SK-N-SH (cell line): ENCODE results near the gene TCAF1. TPM values are rescaled to one million over a fixed set of nuclear protein-coding genes. Genes with fewer than 3 reads are reported as not detected.

ENCODE experiments used
- CTCF ChIA-PET: fragments of 300-600, 350-600 bp; formaldehyde crosslinking; extraction: SDS; loops from one replicate; lab custom pipeline; 2021; lab: Yijun Ruan, JAX
- POLR2A ChIA-PET: fragments of 350-600 bp; sonication (Branson Sonifier 250); formaldehyde crosslinking; extraction: SDS; loops from one replicate; lab custom pipeline; 2020; ENCODE audit warnings: antibody characterized with exemption, inconsistent platforms; lab: Yijun Ruan, JAX
- DNase-seq: peaks from one replicate; pipeline ENCODE4 v3.0.0; 2012
- H2AFZ ChIP-seq: fragments of 200-600 bp; sonication (generic); 2 replicates; pipeline ENCODE4 v1.8.1; 2016; ENCODE audit warnings: antibody characterized with exemption, mild to moderate bottlenecking, low read depth
- H3F3A ChIP-seq: fragments of 200-600 bp; sonication (generic); replicated peaks from 2 replicates; pipeline ENCODE3; 2016; ENCODE audit warnings: antibody characterized with exemption, mild to moderate bottlenecking; ENCODE audit not compliant: insufficient read depth
- H3K27ac ChIP-seq, 2 experiments: fragments of 200-500 bp in 1 of 2; fragments of 200-600 bp in 1 of 2; sonication (Bioruptor generic) in 1 of 2; sonication (generic), shearing (Covaris generic) in 1 of 2; 2 replicates each; pipeline versions ENCODE4 v1.5.1 to v1.6.1; 2014 to 2016; ENCODE audit warnings: low read depth in 2 of 2, inconsistent platforms in 1 of 2, low read length in 1 of 2, mild to moderate bottlenecking in 1 of 2, mixed read lengths in 1 of 2
- H3K27me3 ChIP-seq: fragments of 200-600 bp; sonication (generic), shearing (Covaris generic); 2 replicates; pipeline ENCODE4 v1.6.1; 2016; ENCODE audit warnings: mixed run types; ENCODE audit not compliant: insufficient read depth
- H3K36me3 ChIP-seq, 2 experiments: fragments of 200-500 bp in 1 of 2; fragments of 200-600 bp in 1 of 2; sonication (Bioruptor generic) in 1 of 2; sonication (generic) in 1 of 2; replicated peaks in 1 of 2; 2 replicates each; pipeline versions ENCODE3 to v1.5.1; 2014 to 2016; ENCODE audit warnings: low read length in 1 of 2, mild to moderate bottlenecking in 1 of 2; ENCODE audit not compliant: insufficient read depth in 2 of 2, control insufficient read depth in 1 of 2
- H3K4me1 ChIP-seq, 2 experiments: fragments of 200-500 bp in 1 of 2; fragments of 200-600 bp in 1 of 2; sonication (Bioruptor generic) in 1 of 2; sonication (generic), shearing (Covaris generic) in 1 of 2; 2 replicates each; pipeline versions ENCODE4 v1.5.1 to v1.6.1; 2014 to 2016; ENCODE audit warnings: low read depth in 1 of 2, low read length in 1 of 2, mixed run types in 1 of 2; ENCODE audit not compliant: insufficient read depth in 2 of 2, control insufficient read depth in 1 of 2
- H3K4me2 ChIP-seq: fragments of 200-600 bp; sonication (generic), shearing (Covaris generic); 2 replicates; pipeline ENCODE4 v1.6.1; 2017; ENCODE audit warnings: mixed run types
- H3K4me3 ChIP-seq, 2 experiments: fragments of 200-500 bp in 1 of 2; fragments of 200-600 bp in 1 of 2; sonication (Bioruptor generic) in 1 of 2; sonication (generic), shearing (Covaris generic) in 1 of 2; 2 replicates each; pipeline versions ENCODE4 v1.5.1 to v1.8.1; 2014 to 2016; ENCODE audit warnings: low read depth in 2 of 2, inconsistent platforms in 1 of 2, low read length in 1 of 2, mild to moderate bottlenecking in 1 of 2, mixed read lengths in 1 of 2, moderate library complexity in 1 of 2
- H3K79me2 ChIP-seq: fragments of 200-600 bp; sonication (generic); 2 replicates; pipeline ENCODE4 v1.8.1; 2017; ENCODE audit warnings: mild to moderate bottlenecking; ENCODE audit not compliant: insufficient read depth
- H3K9ac ChIP-seq: fragments of 200-600 bp; sonication (generic); 2 replicates; pipeline ENCODE4 v1.6.1; 2017; ENCODE audit warnings: mixed run types
- H3K9me2 ChIP-seq: fragments of 200-600 bp; sonication (generic); 2 replicates; pipeline ENCODE4 v1.6.1; 2017; ENCODE audit warnings: mixed run types
- H3K9me3 ChIP-seq: fragments of 200-600 bp; sonication (generic); 2 replicates; pipeline ENCODE4 v1.6.1; 2017; ENCODE audit warnings: mixed run types, mild to moderate bottlenecking, moderate library complexity
- H4K20me1 ChIP-seq: fragments of 200-600 bp; sonication (generic); 2 replicates; pipeline ENCODE4 v1.6.1; 2017; ENCODE audit warnings: mild to moderate bottlenecking, mixed run types; ENCODE audit not compliant: insufficient read depth
- EZH2phosphoT487 ChIP-seq: fragments of 200-600 bp; sonication (generic); IDR thresholded peaks from 2 replicates; pipeline ENCODE4 v1.6.1; 2017; ENCODE audit warnings: low read depth, mixed run types, mild to moderate bottlenecking, antibody characterized with exemption, moderate library complexity, borderline replicate concordance
- WGBS: methylation state at CpG from one replicate; pipeline ENCODE4 v1.1.6; 2017; ENCODE audit warnings: low lambda C conversion rate; 5-methylcytosine and 5-hydroxymethylcytosine counted together
- polyA plus RNA-seq, 3 experiments: library from polyadenylated mRNA; depleted of rRNA; stranded (reverse); fragments of >200 nt; gene quantifications; 2 replicates each; pipeline ENCODE4 v1.2.3, GENCODE V29; 2012
- TF ChIP-seq, protein P1 (sequence below): IDR thresholded peaks from 2 replicates; pipeline ENCODE4 v1.6.1; 2012; ENCODE audit warnings: mild to moderate bottlenecking, low read depth, low read length, moderate library complexity
- TF ChIP-seq, protein P2 (sequence below): IDR thresholded peaks from 2 replicates; pipeline ENCODE4 v1.4.0; 2012; ENCODE audit warnings: low read depth, borderline replicate concordance
- TF ChIP-seq, protein P3 (sequence below): fragments of 200-600 bp; sonication (generic); IDR thresholded peaks from 2 replicates; pipeline ENCODE4 v1.6.1; 2017; ENCODE audit warnings: antibody characterized with exemption, mild to moderate bottlenecking, moderate library complexity

The TCAF1 gene
- polyA plus RNA-seq, 1 of the 3 experiments (the other 2 are of a cell fraction), result 59.0 TPM

DNA sequence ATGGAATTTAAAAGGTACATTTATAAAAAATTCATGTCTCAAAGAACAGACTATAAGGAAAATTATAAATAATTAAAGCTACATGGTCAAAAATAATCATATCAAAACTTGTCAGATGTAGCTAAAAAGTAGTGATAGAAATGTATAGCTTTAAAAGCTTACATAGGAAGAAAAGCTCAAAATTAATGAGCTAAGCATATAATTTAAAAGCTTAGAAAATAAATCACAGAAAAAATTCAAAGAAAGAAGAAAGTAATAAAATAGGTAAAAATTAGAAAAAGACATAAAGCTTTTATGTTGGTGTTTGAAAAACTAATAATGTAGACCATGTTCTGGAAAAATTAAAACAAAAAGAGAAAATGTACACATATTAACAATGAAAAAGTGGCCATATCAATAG lies 5.3 kb downstream of the TCAF1 start (continued):
- TF ChIP-seq, protein P1, sequence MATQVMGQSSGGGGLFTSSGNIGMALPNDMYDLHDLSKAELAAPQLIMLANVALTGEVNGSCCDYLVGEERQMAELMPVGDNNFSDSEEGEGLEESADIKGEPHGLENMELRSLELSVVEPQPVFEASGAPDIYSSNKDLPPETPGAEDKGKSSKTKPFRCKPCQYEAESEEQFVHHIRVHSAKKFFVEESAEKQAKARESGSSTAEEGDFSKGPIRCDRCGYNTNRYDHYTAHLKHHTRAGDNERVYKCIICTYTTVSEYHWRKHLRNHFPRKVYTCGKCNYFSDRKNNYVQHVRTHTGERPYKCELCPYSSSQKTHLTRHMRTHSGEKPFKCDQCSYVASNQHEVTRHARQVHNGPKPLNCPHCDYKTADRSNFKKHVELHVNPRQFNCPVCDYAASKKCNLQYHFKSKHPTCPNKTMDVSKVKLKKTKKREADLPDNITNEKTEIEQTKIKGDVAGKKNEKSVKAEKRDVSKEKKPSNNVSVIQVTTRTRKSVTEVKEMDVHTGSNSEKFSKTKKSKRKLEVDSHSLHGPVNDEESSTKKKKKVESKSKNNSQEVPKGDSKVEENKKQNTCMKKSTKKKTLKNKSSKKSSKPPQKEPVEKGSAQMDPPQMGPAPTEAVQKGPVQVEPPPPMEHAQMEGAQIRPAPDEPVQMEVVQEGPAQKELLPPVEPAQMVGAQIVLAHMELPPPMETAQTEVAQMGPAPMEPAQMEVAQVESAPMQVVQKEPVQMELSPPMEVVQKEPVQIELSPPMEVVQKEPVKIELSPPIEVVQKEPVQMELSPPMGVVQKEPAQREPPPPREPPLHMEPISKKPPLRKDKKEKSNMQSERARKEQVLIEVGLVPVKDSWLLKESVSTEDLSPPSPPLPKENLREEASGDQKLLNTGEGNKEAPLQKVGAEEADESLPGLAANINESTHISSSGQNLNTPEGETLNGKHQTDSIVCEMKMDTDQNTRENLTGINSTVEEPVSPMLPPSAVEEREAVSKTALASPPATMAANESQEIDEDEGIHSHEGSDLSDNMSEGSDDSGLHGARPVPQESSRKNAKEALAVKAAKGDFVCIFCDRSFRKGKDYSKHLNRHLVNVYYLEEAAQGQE, result no peak

DNA sequence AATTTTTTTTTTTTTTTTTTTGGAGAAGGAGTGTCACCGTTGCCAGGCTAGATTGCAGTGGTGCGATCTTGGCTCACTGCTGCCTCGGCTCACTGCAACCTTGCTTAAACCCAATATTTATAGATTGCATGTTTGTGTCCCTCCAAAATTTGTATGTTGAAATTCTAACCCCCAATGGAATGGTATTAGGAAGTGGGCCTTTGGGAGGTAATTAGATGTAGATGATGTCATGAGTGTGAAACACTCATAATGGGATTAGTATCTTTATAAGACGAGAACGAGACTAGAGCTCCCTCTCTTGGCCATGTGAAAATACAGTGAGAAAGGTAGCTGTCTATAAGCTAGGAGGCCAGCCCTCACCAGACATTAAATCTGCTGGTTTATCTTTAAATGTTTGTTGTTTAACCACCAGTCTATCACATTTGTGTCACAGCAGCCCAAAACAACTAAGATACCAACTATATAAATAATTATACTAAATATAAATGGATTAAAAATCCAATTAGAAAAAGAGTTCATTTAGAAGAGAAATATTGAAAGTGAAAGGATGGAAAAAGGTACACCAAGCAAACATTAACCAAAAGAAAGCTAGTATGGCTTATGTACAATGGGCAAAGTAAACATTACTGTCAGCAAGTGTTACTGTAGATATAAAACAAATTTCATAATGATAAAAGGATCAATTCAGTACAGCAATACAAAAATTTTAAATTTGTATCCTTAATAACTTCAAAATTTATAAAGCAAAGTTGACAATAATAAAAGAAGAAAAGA lies 9.3 kb downstream of the TCAF1 start:
- WGBS, result 91% methylated on average over 5 of the region's 5 CpGs

More for the DNA sequence above, 9.3 kb downstream of the TCAF1 start:
- TF ChIP-seq, protein P2, sequence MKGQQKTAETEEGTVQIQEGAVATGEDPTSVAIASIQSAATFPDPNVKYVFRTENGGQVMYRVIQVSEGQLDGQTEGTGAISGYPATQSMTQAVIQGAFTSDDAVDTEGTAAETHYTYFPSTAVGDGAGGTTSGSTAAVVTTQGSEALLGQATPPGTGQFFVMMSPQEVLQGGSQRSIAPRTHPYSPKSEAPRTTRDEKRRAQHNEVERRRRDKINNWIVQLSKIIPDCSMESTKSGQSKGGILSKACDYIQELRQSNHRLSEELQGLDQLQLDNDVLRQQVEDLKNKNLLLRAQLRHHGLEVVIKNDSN, result no peak
- TF ChIP-seq EZH2phosphoT487, result no peak
- TF ChIP-seq, protein P3, sequence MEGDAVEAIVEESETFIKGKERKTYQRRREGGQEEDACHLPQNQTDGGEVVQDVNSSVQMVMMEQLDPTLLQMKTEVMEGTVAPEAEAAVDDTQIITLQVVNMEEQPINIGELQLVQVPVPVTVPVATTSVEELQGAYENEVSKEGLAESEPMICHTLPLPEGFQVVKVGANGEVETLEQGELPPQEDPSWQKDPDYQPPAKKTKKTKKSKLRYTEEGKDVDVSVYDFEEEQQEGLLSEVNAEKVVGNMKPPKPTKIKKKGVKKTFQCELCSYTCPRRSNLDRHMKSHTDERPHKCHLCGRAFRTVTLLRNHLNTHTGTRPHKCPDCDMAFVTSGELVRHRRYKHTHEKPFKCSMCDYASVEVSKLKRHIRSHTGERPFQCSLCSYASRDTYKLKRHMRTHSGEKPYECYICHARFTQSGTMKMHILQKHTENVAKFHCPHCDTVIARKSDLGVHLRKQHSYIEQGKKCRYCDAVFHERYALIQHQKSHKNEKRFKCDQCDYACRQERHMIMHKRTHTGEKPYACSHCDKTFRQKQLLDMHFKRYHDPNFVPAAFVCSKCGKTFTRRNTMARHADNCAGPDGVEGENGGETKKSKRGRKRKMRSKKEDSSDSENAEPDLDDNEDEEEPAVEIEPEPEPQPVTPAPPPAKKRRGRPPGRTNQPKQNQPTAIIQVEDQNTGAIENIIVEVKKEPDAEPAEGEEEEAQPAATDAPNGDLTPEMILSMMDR, result peak; percentile 21; the same call in 1 of the 2 replicates
- H3K4me1 ChIP-seq, result no peaks in the 10 kb centered on the region; a peak in 2 of 4 replicates
- H3K27ac ChIP-seq, result no peak overlapping the region
- no peak overlapping the region for H3K4me3 ChIP-seq
- H3K4me2 ChIP-seq, result no peak overlapping the region
- H4K20me1 ChIP-seq, result peaks cover 14% of the 10 kb centered on the region; the same call in 1 of the 2 replicates
- peaks cover 37% of the 10 kb centered on the region; the same call in 1 of the 2 replicates for H3K9me3 ChIP-seq
- H3F3A ChIP-seq, result peaks cover 23% of the 10 kb centered on the region
- H3K27me3 ChIP-seq, result no peaks in the 10 kb centered on the region
- ChIA-PET CTCF (interaction anchor here (1.9 kb wide), 1 partner anchor 8 kb away, joined by 9 read pairs; no protein-coding TSS in a partner anchor), POLR2A (interaction anchor here (1.3 kb wide), 1 partner anchor 9 kb away, joined by 5 read pairs; the partner anchor contains the start of gene TCAF1)
- no peak overlapping the region for H2AFZ ChIP-seq
- DNase-seq, result no peak
- H3K9ac ChIP-seq, result no peak overlapping the region
- H3K36me3 ChIP-seq, result peaks cover 66 to 73% of the 10 kb centered on the region in 2 experiments
- H3K79me2 ChIP-seq, result peaks cover 95% of the 10 kb centered on the region
- peaks cover 4% of the 10 kb centered on the region; the same call in 1 of the 2 replicates for H3K9me2 ChIP-seq
